ENCODE results near the gene AHNAK2.

GRCh38 chr14:104989236-104989950 is 11.2 kb upstream of the AHNAK2 start:
- TF ChIP-seq, protein P1, sequence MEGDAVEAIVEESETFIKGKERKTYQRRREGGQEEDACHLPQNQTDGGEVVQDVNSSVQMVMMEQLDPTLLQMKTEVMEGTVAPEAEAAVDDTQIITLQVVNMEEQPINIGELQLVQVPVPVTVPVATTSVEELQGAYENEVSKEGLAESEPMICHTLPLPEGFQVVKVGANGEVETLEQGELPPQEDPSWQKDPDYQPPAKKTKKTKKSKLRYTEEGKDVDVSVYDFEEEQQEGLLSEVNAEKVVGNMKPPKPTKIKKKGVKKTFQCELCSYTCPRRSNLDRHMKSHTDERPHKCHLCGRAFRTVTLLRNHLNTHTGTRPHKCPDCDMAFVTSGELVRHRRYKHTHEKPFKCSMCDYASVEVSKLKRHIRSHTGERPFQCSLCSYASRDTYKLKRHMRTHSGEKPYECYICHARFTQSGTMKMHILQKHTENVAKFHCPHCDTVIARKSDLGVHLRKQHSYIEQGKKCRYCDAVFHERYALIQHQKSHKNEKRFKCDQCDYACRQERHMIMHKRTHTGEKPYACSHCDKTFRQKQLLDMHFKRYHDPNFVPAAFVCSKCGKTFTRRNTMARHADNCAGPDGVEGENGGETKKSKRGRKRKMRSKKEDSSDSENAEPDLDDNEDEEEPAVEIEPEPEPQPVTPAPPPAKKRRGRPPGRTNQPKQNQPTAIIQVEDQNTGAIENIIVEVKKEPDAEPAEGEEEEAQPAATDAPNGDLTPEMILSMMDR (IDR thresholded peaks at IDR 0.05), result no peak
- TF ChIP-seq EZH2 (IDR thresholded peaks at IDR 0.05; ENCODE audit: borderline replicate concordance, insufficient read depth, low read depth, low read length, poor library complexity, severe bottlenecking), result no peak
